CD14-positive monocyte (primary cell): ENCODE data around the gene C15orf40. TPM values are rescaled to one million over a fixed set of nuclear protein-coding genes. Genes with fewer than 3 reads are reported as not detected.

Source experiments
- DNase-seq, 3 donors: peaks; one replicate each; pipeline ENCODE4 v3.0.0-alpha.2; 2011 to 2022
- H2AFZ ChIP-seq: 2 replicates; pipeline ENCODE4 v1.6.0; 2012; ENCODE audit warnings: mild to moderate bottlenecking, low read depth, low read length, inconsistent platforms; ENCODE audit not compliant: insufficient read depth, poor library complexity, severe bottlenecking
- H3K27ac ChIP-seq, 2 donors: 1 replicate in 1 of 2; 2 replicates in 1 of 2; pipeline ENCODE4 v1.5.1; 2012 to 2013; ENCODE audit warnings: low read length in 2 of 2, control low read depth in 1 of 2, inconsistent platforms in 1 of 2, low read depth in 1 of 2, mild to moderate bottlenecking in 1 of 2
- H3K27me3 ChIP-seq, 2 donors: one replicate each; pipeline versions ENCODE4 v1.6.0 to v1.6.1; 2011 to 2013; ENCODE audit warnings: low read length in 2 of 2; ENCODE audit not compliant: control insufficient read depth in 2 of 2, insufficient read depth in 2 of 2
- H3K36me3 ChIP-seq, 2 donors: replicated peaks in 1 of 2; 1 replicate in 1 of 2; 2 replicates in 1 of 2; pipeline versions ENCODE4 v1.5.1 to v1.6.1; 2012 to 2013; ENCODE audit warnings: low read length in 2 of 2, control low read depth in 1 of 2, inconsistent platforms in 1 of 2, mild to moderate bottlenecking in 1 of 2; ENCODE audit not compliant: insufficient read depth in 2 of 2, control insufficient read depth in 1 of 2
- H3K4me1 ChIP-seq, 2 donors: 1 replicate in 1 of 2; 2 replicates in 1 of 2; pipeline versions ENCODE4 v1.5.1 to v1.6.1; 2012 to 2013; ENCODE audit warnings: low read length in 2 of 2, control low read depth in 1 of 2, inconsistent platforms in 1 of 2, mild to moderate bottlenecking in 1 of 2, moderate library complexity in 1 of 2; ENCODE audit not compliant: insufficient read depth in 2 of 2, control insufficient read depth in 1 of 2
- H3K4me2 ChIP-seq: replicated peaks from 2 replicates; pipeline ENCODE3; 2012; ENCODE audit warnings: low read length, moderate library complexity, mild to moderate bottlenecking; ENCODE audit not compliant: poor library complexity, severe bottlenecking; ENCODE audit errors: extremely low read depth
- H3K4me3 ChIP-seq, 3 experiments: fragments of 200-600 bp in 1 of 3; sonication (generic) in 1 of 3; replicated peaks in 1 of 3; 1 replicate in 2 of 3; 2 replicates in 1 of 3; pipeline ENCODE4 v1.5.1; 2011 to 2013; ENCODE audit warnings: low read length in 3 of 3, mild to moderate bottlenecking in 3 of 3, control low read depth in 2 of 3, low read depth in 2 of 3, inconsistent platforms in 1 of 3, moderate library complexity in 1 of 3
- H3K79me2 ChIP-seq: 2 replicates; pipeline ENCODE4 v1.6.0; 2012; ENCODE audit warnings: mild to moderate bottlenecking, control low read depth, inconsistent platforms, low read length, moderate library complexity; ENCODE audit not compliant: insufficient read depth
- H3K9ac ChIP-seq: 2 replicates; pipeline ENCODE4 v1.6.0; 2017; ENCODE audit warnings: low read length, mild to moderate bottlenecking; ENCODE audit not compliant: insufficient read depth, poor library complexity, severe bottlenecking
- H3K9me3 ChIP-seq, 2 donors: replicated peaks in 1 of 2; 1 replicate in 1 of 2; 2 replicates in 1 of 2; pipeline versions ENCODE4 v1.5.1 to v1.6.1; 2012 to 2013; ENCODE audit warnings: low read length in 2 of 2, control low read depth in 1 of 2; ENCODE audit not compliant: control insufficient read depth in 1 of 2, insufficient read depth in 1 of 2
- H4K20me1 ChIP-seq: 2 replicates; pipeline ENCODE4 v1.6.0; 2012; ENCODE audit warnings: mild to moderate bottlenecking, low read length, control low read depth, moderate library complexity; ENCODE audit not compliant: insufficient read depth
- H3K27ac Mint-ChIP-seq, 7 donors: one replicate each; pipeline ENCODE4 v1.8.0; 2020; ENCODE audit warnings: mild to moderate bottlenecking in 7 of 7, mixed read lengths in 7 of 7, moderate library complexity in 6 of 7, inconsistent platforms in 2 of 7
- H3K27me3 Mint-ChIP-seq, 3 donors: one replicate each; pipeline ENCODE4 v1.8.0; 2021 to 2022; ENCODE audit warnings: low read depth in 3 of 3, mild to moderate bottlenecking in 3 of 3, mixed read lengths in 3 of 3, moderate library complexity in 3 of 3, inconsistent platforms in 1 of 3
- H3K36me3 Mint-ChIP-seq, 2 donors: one replicate each; pipeline ENCODE4 v1.8.0; 2020; ENCODE audit warnings: mixed read lengths in 2 of 2, inconsistent platforms in 1 of 2, mild to moderate bottlenecking in 1 of 2
- H3K4me1 Mint-ChIP-seq: one replicate; pipeline ENCODE4 v1.8.0; 2020; ENCODE audit warnings: mild to moderate bottlenecking, mixed read lengths
- H3K4me3 Mint-ChIP-seq, 2 donors: one replicate each; pipeline ENCODE4 v1.8.0; 2020; ENCODE audit warnings: mild to moderate bottlenecking in 2 of 2, mixed read lengths in 2 of 2, moderate library complexity in 1 of 2
- H3K9me3 Mint-ChIP-seq, 7 donors: one replicate each; pipeline ENCODE4 v1.8.0; 2020 to 2022; ENCODE audit warnings: mixed read lengths in 7 of 7, mild to moderate bottlenecking in 6 of 7, moderate library complexity in 6 of 7, inconsistent platforms in 2 of 7
- WGBS: methylation state at CpG from one replicate; pipeline ENCODE4 v1.1.5; 2013; ENCODE audit warnings: missing lambda C conversion rate; ENCODE audit not compliant: insufficient coverage; 5-methylcytosine and 5-hydroxymethylcytosine counted together
- intact Hi-C, 2 donors: fragments of 100-400 bp; cut with micrococcal nuclease; formaldehyde crosslinking; loops; one replicate each; pipeline versions ENCODE4 v1.15.0 to v1.15.1; 2023
- polyA plus RNA-seq, 3 donors: library from polyadenylated mRNA; depleted of rRNA in 1 of 3; unstranded in 2 of 3; stranded (reverse) in 1 of 3; fragments of 300-500 nt in 2 of 3; fragments of >200 nt in 1 of 3; fragmentation: Illumina TruSeq in 2 of 3; gene quantifications; 1 replicate in 2 of 3; 2 replicates in 1 of 3; pipeline ENCODE4 v1.2.3, GENCODE V29; 2012 to 2021
- TF ChIP-seq, protein P1 (sequence below): fragments of 200-600 bp; IDR thresholded peaks from one replicate; pipeline ENCODE4 v1.8.0; 2022; ENCODE audit warnings: antibody characterized with exemption, mild to moderate bottlenecking

The C15orf40 gene
- polyA plus RNA-seq, 3 donors, result 13.0 to 32.1 (median 25.7) TPM

DNA sequence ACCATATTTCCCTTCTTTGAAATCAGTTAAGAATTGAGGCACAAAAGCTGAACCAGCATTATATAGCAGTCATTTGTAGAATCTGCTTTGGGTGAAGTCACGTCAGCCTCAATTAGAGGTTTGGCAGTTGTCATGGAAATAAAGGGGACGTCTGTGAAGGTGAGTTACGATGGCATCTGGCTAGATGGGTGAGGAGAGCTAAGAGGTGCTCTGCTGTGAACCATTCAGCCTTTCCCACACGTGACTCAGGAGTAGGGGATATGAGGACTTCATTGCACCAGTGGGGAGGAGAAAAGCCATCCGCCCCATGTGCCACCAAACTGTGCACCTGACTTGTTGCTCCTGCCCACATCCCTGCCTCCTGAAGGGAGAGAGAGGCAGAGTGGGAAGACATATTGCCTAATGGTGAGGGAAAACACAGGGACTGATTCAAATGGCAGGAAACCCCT lies 2.8 kb upstream of the C15orf40 start:
- Mint-ChIP-seq H3K27ac (no peak overlapping the region), H3K9me3 (peaks cover 0 to 3% (median 0%) of the 10 kb centered on the region in 7 donors), H3K4me1 (peaks cover 30% of the 10 kb centered on the region), H3K27me3 (peaks cover 0 to 2% (median 0%) of the 10 kb centered on the region in 3 donors), H3K4me3 (no peak overlapping the region), H3K36me3 (peaks cover 27 to 38% of the 10 kb centered on the region in 2 donors)
- TF ChIP-seq, protein P1, sequence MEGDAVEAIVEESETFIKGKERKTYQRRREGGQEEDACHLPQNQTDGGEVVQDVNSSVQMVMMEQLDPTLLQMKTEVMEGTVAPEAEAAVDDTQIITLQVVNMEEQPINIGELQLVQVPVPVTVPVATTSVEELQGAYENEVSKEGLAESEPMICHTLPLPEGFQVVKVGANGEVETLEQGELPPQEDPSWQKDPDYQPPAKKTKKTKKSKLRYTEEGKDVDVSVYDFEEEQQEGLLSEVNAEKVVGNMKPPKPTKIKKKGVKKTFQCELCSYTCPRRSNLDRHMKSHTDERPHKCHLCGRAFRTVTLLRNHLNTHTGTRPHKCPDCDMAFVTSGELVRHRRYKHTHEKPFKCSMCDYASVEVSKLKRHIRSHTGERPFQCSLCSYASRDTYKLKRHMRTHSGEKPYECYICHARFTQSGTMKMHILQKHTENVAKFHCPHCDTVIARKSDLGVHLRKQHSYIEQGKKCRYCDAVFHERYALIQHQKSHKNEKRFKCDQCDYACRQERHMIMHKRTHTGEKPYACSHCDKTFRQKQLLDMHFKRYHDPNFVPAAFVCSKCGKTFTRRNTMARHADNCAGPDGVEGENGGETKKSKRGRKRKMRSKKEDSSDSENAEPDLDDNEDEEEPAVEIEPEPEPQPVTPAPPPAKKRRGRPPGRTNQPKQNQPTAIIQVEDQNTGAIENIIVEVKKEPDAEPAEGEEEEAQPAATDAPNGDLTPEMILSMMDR, result no peak
- Histone ChIP-seq H3K27ac (no peak overlapping the region), H3K9ac (no peak overlapping the region), H3K36me3 (peaks cover 28 to 34% of the 10 kb centered on the region in 2 donors), H3K79me2 (peaks cover 19% of the 10 kb centered on the region), H4K20me1 (peaks cover 14% of the 10 kb centered on the region), H3K4me1 (peaks cover 23 to 26% of the 10 kb centered on the region in 2 donors), H3K9me3 (no peaks in the 10 kb centered on the region), H3K4me3 (no peak overlapping the region), H2AFZ (no peak overlapping the region), H3K4me2 (no peak overlapping the region), H3K27me3 (no peaks in the 10 kb centered on the region)
- intact Hi-C loops, result loop anchor here (5.0 to 10.0 kb wide), 2 partner anchors 51 to 472 kb away; partner anchors contain the start of genes BTBD1 (in 1 of the 2) and RPS17 (in 1 of the 2)
- no peak for DNase-seq
- 95% methylated on average over 4 of the region's 5 CpGs for WGBS

DNA sequence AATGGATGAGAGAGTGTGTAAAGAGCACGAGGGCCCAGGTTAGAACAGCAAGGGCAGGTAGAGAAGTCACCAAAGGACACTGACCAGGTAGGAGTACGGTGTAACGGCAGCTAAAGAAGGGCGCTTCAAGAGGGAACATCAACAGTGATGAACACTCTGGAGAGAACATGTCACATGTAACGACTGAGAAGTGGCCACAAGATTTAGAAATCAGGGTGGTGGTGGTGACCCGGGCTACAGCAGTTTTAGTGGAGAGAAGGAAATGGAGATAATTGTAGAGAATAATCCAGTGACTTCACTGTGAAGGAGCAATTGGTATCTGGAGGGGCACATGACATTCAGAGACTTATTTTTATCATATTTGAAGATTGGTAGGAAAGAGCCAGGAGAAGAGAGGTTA lies 1.2 kb upstream of the C15orf40 start:
- no peak for DNase-seq
- H3K4me3 Mint-ChIP-seq, result peak overlapping the region; percentile 92 to 96
- H3K4me1 Mint-ChIP-seq, result peaks cover 30% of the 10 kb centered on the region
- H3K9me3 Mint-ChIP-seq, result peaks cover 0 to 3% (median 0%) of the 10 kb centered on the region in 7 donors
- Histone ChIP-seq H4K20me1 (peaks cover 11% of the 10 kb centered on the region), H3K9ac (no peak overlapping the region), H3K36me3 (peaks cover 21 to 35% of the 10 kb centered on the region in 2 donors), H3K9me3 (no peaks in the 10 kb centered on the region), H3K27ac (no peak overlapping the region), H3K27me3 (no peaks in the 10 kb centered on the region), H3K4me2 (peak overlapping the region; percentile 84), H3K4me1 (peaks cover 23 to 26% of the 10 kb centered on the region in 2 donors), H3K4me3 (peak overlapping the region in 1 of 3 experiments; percentile 95), H3K79me2 (peaks cover 19% of the 10 kb centered on the region), H2AFZ (peak overlapping the region; percentile 98)
- H3K27ac Mint-ChIP-seq, result peak overlapping the region in 1 of 7 donors; percentile 14
- H3K27me3 Mint-ChIP-seq, result peaks cover 0 to 2% (median 0%) of the 10 kb centered on the region in 3 donors
- H3K36me3 Mint-ChIP-seq, result peaks cover 27 to 38% of the 10 kb centered on the region in 2 donors
- 56% methylated on average over 6 of the region's 6 CpGs for WGBS
- intact Hi-C loops, result loop anchor here (5.0 to 10.0 kb wide), 2 partner anchors 52 to 470 kb away; partner anchors contain the start of genes BTBD1 (in 1 of the 2) and RPS17 (in 1 of the 2)
- TF ChIP-seq, protein P1, result no peak
